Measurements from ENCODE around the gene SLC12A9.

The SLC12A9 gene

GRCh38 chr7:100879685-100880261 is 27.3 kb downstream of the SLC12A9 start:
- DNase-seq (ENCODE audit: low read depth) = no peak
- TF ChIP-seq, protein P1, sequence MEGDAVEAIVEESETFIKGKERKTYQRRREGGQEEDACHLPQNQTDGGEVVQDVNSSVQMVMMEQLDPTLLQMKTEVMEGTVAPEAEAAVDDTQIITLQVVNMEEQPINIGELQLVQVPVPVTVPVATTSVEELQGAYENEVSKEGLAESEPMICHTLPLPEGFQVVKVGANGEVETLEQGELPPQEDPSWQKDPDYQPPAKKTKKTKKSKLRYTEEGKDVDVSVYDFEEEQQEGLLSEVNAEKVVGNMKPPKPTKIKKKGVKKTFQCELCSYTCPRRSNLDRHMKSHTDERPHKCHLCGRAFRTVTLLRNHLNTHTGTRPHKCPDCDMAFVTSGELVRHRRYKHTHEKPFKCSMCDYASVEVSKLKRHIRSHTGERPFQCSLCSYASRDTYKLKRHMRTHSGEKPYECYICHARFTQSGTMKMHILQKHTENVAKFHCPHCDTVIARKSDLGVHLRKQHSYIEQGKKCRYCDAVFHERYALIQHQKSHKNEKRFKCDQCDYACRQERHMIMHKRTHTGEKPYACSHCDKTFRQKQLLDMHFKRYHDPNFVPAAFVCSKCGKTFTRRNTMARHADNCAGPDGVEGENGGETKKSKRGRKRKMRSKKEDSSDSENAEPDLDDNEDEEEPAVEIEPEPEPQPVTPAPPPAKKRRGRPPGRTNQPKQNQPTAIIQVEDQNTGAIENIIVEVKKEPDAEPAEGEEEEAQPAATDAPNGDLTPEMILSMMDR (IDR thresholded peaks at IDR 0.05; ENCODE audit: low read depth, low read length, missing control alignments) = no peak

GRCh38 chr7:100880645-100881044 is 28.1 kb downstream of the SLC12A9 start:
- no peak for DNase-seq (ENCODE audit: low read depth)
- TF ChIP-seq, protein P1 (IDR thresholded peaks at IDR 0.05; ENCODE audit: low read depth, low read length, missing control alignments) = no peak
- H3K4me3 ChIP-seq (ENCODE audit: low read depth, low read length) = no peak overlapping the region

More at GRCh38 chr7:100879685-100880261, 27.3 kb downstream of the SLC12A9 start:
- no peak overlapping the region for H3K4me3 ChIP-seq (ENCODE audit: low read depth, low read length)

DNA sequence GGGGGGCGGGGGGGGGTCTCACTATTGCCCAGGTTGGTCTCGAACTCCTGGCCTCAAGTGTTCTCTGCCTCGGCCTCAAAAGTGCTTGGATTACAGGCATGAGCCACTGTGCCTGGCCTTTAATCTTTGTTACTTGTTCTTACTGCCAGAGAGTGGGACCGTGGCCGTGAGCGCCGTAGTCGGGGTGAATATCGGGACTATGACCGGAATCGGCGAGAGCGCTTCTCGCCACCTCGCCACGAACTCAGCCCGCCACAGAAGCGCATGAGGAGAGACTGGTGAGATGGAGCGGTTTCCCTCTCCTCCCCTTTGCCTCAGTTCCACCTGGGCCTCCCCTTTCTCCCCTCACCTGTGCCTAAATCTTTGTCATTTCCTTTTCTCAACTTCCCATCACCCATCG is 28.6 kb downstream of the SLC12A9 start:
- DNase-seq (ENCODE audit: low read depth) = no peak
- TF ChIP-seq, protein P1 (IDR thresholded peaks at IDR 0.05; ENCODE audit: low read depth, low read length, missing control alignments) = no peak
- H3K4me3 ChIP-seq (ENCODE audit: low read depth, low read length) = no peak overlapping the region

GRCh38 chr7:100882201-100882600 is 29.7 kb downstream of the SLC12A9 start:
- no peak overlapping the region for H3K4me3 ChIP-seq (ENCODE audit: low read depth, low read length)
- TF ChIP-seq, protein P1 (IDR thresholded peaks at IDR 0.05; ENCODE audit: low read depth, low read length, missing control alignments) = no peak
- no peak for DNase-seq (ENCODE audit: low read depth)

DNA sequence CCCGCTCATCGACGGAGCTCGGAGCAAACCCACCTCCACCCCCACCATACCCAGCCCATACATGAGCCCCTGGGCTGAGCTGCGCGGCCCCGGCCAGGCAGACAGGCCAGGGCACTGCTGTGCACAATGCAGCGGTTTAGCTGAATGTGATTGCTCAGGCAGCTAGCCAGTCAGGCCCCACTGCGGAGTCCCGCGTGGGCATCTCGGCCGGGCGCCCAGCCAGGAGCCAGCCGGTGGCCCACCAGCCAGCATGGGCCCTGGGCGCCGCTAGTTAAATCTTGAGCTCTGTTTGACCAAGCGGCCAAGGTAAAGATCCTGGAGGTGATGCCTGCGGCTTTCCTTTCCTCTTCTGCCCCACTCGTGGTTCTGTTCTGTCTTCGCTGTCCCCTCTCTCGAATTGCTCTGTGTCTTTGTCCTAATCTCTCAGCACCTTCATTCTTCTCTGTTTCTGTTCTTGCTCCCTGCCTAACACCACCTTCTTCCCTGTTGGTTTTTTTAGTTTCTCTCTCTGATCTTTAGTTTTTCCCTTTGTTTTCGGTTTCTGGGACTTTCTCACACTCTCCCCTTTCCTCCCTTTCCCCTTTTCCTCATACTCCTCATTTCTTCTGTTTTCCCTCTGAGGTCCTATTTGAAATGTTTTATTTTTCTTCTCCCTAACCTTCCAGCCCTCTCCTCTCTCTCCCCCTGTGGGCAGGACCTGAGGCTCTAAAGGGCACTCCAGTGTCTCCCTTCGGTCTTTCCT is 30.4 kb downstream of the SLC12A9 start:
- TF ChIP-seq, protein P1 (IDR thresholded peaks at IDR 0.05; ENCODE audit: low read depth, low read length, missing control alignments) = no peak
- DNase-seq (ENCODE audit: low read depth) = no peak
- no peak overlapping the region for H3K4me3 ChIP-seq (ENCODE audit: low read depth, low read length)

- TF ChIP-seq, protein P1 (IDR thresholded peaks at IDR 0.05; ENCODE audit: low read depth, low read length, missing control alignments) = no peak
- no peak overlapping the region for H3K4me3 ChIP-seq (ENCODE audit: low read depth, low read length)
- no peak for DNase-seq (ENCODE audit: low read depth)
Observed at GRCh38 chr7:100884736-100885439, 32.4 kb downstream of the SLC12A9 start.
